MM.1S (cell line): ENCODE measurements around the gene LSM10.

ENCODE experiments used
- DNase-seq: peaks from one replicate; pipeline ENCODE4 v3.0.0-alpha.2; 2015
- H2AFZ ChIP-seq: fragments of 300-600 bp; sonication (generic); 2 replicates; pipeline ENCODE4 v1.6.0; 2016; ENCODE audit warnings: antibody characterized with exemption, low read length
- H3F3A ChIP-seq: fragments of 300-600 bp; sonication (generic); 2 replicates; pipeline ENCODE4 v1.6.1; 2016; ENCODE audit warnings: mild to moderate bottlenecking, antibody characterized with exemption, low read length, moderate library complexity, mixed read lengths; ENCODE audit not compliant: insufficient read depth
- H3K27ac ChIP-seq: fragments of 300-600 bp; sonication (generic); 2 replicates; pipeline ENCODE4 v1.5.1; 2016; ENCODE audit warnings: mild to moderate bottlenecking, low read length
- H3K27me3 ChIP-seq: fragments of 300-600 bp; sonication (generic); replicated peaks from 2 replicates; pipeline ENCODE4 v1.6.0; 2016; ENCODE audit warnings: low read length; ENCODE audit not compliant: insufficient read depth
- H3K36me3 ChIP-seq: fragments of 300-600 bp; sonication (generic); replicated peaks from 2 replicates; pipeline ENCODE4 v1.6.1; 2016; ENCODE audit warnings: mild to moderate bottlenecking, low read length, mixed read lengths; ENCODE audit not compliant: insufficient read depth
- H3K4me1 ChIP-seq: fragments of 300-600 bp; sonication (generic); 2 replicates; pipeline ENCODE4 v1.6.1; 2016; ENCODE audit warnings: low read length, mixed read lengths
- H3K4me2 ChIP-seq: fragments of 300-600 bp; sonication (generic); 2 replicates; pipeline ENCODE4 v1.6.0; 2016; ENCODE audit warnings: low read depth, low read length
- H3K4me3 ChIP-seq: fragments of 300-600 bp; sonication (generic); 2 replicates; pipeline ENCODE4 v1.5.1; 2016; ENCODE audit warnings: low read length, mixed read lengths
- H3K79me2 ChIP-seq: fragments of 300-600 bp; sonication (generic); 2 replicates; pipeline ENCODE4 v1.6.1; 2016; ENCODE audit warnings: mixed run types, low read length, mixed read lengths
- H3K9ac ChIP-seq: fragments of 300-600 bp; sonication (generic); 2 replicates; pipeline ENCODE4 v1.6.1; 2016; ENCODE audit warnings: low read length, mixed read lengths
- H3K9me2 ChIP-seq: fragments of 300-600 bp; sonication (generic); replicated peaks from 2 replicates; pipeline ENCODE4 v1.6.1; 2016; ENCODE audit warnings: mild to moderate bottlenecking, low read length, mixed read lengths; ENCODE audit not compliant: insufficient read depth
- H3K9me3 ChIP-seq: fragments of 300-600 bp; sonication (generic); replicated peaks from 2 replicates; pipeline ENCODE4 v1.6.1; 2016; ENCODE audit warnings: mild to moderate bottlenecking, low read length, mixed read lengths; ENCODE audit not compliant: insufficient read depth
- H4K20me1 ChIP-seq: fragments of 300-600 bp; sonication (generic); 2 replicates; pipeline ENCODE4 v1.6.1; 2016; ENCODE audit warnings: mild to moderate bottlenecking, low read length, moderate library complexity, mixed read lengths; ENCODE audit not compliant: insufficient read depth
- EZH2 ChIP-seq: fragments of 300-600 bp; sonication (generic); optimal IDR thresholded peaks from 2 replicates; pipeline ENCODE3; 2017; ENCODE audit warnings: low read depth, mild to moderate bottlenecking, antibody characterized with exemption, low read length, mixed read lengths
- EZH2phosphoT487 ChIP-seq: fragments of 300-600 bp; sonication (generic); IDR thresholded peaks from 2 replicates; pipeline ENCODE4 v1.6.1; 2018; ENCODE audit warnings: antibody characterized with exemption, low read length
- TF ChIP-seq, protein P1 (sequence below): fragments of 300-600 bp; sonication (generic); IDR thresholded peaks from 2 replicates; pipeline ENCODE4 v1.5.1; 2016; ENCODE audit warnings: antibody characterized with exemption, low read length, mixed read lengths

Gene LSM10

GRCh38 chr1:36406440-36406839, 8.7 kb upstream of the LSM10 start:
- Histone ChIP-seq H3K4me3 (no peak overlapping the region), H3K9me2 (no peaks in the 10 kb centered on the region), H3K9ac (no peak overlapping the region), H3K27ac (no peak overlapping the region), H3F3A (no peaks in the 10 kb centered on the region), H2AFZ (no peak overlapping the region), H4K20me1 (no peaks in the 10 kb centered on the region), H3K36me3 (no peaks in the 10 kb centered on the region), H3K4me2 (no peak overlapping the region), H3K4me1 (peaks cover 2% of the 10 kb centered on the region; the same call in 1 of the 2 replicates), H3K27me3 (no peaks in the 10 kb centered on the region), H3K9me3 (no peaks in the 10 kb centered on the region), H3K79me2 (no peaks in the 10 kb centered on the region)
- TF ChIP-seq, protein P1, sequence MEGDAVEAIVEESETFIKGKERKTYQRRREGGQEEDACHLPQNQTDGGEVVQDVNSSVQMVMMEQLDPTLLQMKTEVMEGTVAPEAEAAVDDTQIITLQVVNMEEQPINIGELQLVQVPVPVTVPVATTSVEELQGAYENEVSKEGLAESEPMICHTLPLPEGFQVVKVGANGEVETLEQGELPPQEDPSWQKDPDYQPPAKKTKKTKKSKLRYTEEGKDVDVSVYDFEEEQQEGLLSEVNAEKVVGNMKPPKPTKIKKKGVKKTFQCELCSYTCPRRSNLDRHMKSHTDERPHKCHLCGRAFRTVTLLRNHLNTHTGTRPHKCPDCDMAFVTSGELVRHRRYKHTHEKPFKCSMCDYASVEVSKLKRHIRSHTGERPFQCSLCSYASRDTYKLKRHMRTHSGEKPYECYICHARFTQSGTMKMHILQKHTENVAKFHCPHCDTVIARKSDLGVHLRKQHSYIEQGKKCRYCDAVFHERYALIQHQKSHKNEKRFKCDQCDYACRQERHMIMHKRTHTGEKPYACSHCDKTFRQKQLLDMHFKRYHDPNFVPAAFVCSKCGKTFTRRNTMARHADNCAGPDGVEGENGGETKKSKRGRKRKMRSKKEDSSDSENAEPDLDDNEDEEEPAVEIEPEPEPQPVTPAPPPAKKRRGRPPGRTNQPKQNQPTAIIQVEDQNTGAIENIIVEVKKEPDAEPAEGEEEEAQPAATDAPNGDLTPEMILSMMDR = no peak
- no peak for TF ChIP-seq EZH2
- no peak for TF ChIP-seq EZH2phosphoT487
- DNase-seq = no peak

DNA sequence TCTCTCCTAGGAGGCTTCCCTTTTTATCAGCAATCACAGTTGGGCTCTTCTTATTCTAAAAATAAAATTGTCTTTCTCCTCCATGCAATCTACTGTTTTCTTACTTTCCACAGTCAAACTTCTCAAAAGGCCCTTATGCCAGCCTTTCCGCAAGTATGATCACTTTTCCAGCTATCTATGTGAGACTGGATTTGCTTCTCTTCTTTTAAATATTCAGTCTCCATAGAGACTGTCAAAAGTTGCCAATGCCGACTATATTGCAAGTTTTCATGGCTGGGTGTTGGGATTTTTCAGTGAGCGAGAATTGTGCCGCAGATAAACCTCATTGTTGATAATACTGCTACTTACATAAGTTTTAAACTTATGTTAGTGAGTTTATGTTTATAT, 4.8 kb upstream of the LSM10 start:
- Histone ChIP-seq H3K4me2 (no peak overlapping the region), H3K79me2 (peaks cover 2% of the 10 kb centered on the region), H3F3A (no peaks in the 10 kb centered on the region), H2AFZ (no peak overlapping the region), H3K27me3 (no peaks in the 10 kb centered on the region), H3K36me3 (no peaks in the 10 kb centered on the region), H4K20me1 (no peaks in the 10 kb centered on the region), H3K9me2 (no peaks in the 10 kb centered on the region), H3K4me3 (no peak overlapping the region), H3K9me3 (no peaks in the 10 kb centered on the region), H3K27ac (no peak overlapping the region), H3K9ac (no peak overlapping the region), H3K4me1 (no peaks in the 10 kb centered on the region; the same call in 1 of the 2 replicates)
- TF ChIP-seq, protein P1 = no peak
- no peak for TF ChIP-seq EZH2
- no peak for TF ChIP-seq EZH2phosphoT487
- DNase-seq = no peak

DNA sequence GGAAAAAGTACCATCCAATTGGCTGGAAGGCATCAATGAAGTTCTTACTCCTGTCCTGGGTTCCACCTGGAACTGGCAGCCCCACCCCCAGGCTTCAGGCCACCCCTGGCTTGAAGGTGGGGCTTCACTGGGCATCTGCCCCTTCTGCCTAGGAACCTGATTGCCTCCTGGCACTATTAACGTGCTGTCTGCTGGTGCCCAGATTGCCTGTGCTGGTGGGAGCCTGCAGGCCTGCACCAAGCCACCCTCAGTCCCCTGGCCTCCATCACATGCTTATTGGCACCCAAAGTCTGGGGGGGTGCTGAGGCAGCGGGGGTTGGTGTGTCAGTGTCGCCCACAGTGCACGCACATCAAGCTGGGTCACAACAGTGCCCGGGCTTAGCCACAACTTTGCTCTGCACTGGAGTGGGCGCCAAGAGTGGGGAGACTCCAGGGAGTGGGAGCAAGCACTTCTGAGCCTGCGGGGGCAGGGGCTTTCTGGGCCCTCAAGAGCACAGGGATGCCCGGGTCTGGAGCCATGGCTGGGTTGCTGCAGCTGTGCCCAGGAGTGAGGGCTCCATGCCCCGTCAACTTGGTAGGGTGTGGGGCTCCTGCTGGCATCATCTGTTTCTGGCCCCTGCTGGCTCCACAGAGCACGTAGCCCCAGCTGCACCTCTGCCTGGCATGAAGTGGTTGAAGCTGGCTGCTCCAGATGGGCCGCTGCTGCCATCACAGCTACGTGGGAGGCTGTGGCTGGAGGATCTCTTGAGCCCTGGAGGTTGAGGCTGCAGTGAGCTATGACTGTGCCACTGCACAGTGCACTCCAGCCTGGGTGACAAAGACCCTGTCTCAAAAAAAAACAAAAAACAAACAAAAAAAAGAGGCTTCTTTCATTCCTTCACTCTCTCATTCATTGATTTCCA, 4.1 kb upstream of the LSM10 start:
- H3K79me2 ChIP-seq = peaks cover 8% of the 10 kb centered on the region
- H3K9ac ChIP-seq = peak overlapping the region; percentile 80; the same call in 1 of the 2 replicates
- peak overlapping the region; percentile 83 for H2AFZ ChIP-seq
- H3K27ac ChIP-seq = peak overlapping the region; percentile 83; the same call in 1 of the 2 replicates
- no peak for DNase-seq
- TF ChIP-seq EZH2phosphoT487 = no peak
- TF ChIP-seq EZH2 = no peak
- TF ChIP-seq, protein P1 = no peak
- H3K27me3 ChIP-seq = no peaks in the 10 kb centered on the region
- H3K9me2 ChIP-seq = no peaks in the 10 kb centered on the region
- peak overlapping the region; percentile 73 for H3K4me3 ChIP-seq
- H3F3A ChIP-seq = no peaks in the 10 kb centered on the region
- peak overlapping the region; percentile 71; the same call in 1 of the 2 replicates for H3K4me2 ChIP-seq
- no peaks in the 10 kb centered on the region for H3K36me3 ChIP-seq
- H3K9me3 ChIP-seq = no peaks in the 10 kb centered on the region
- H3K4me1 ChIP-seq = no peaks in the 10 kb centered on the region; the same call in 1 of the 2 replicates
- no peaks in the 10 kb centered on the region for H4K20me1 ChIP-seq
